HG02642 (cell line): ENCODE data around the gene CCDC81.

Source experiments
- ATAC-seq: cut with Tn5 transposase; IDR thresholded peaks from one replicate; pipeline ENCODE4 v1.9.1; 2021; ENCODE audit warnings: mild to moderate bottlenecking; ENCODE audit not compliant: unreplicated experiment, poor library complexity

CCDC81 gene

GRCh38 chr11:86460461-86461385, 86.0 kb downstream of the CCDC81 start:
- no peak for ATAC-seq

- ATAC-seq = no peak
Measured at GRCh38 chr11:86461892-86462291, 87.2 kb downstream of the CCDC81 start.

- ATAC-seq = no peak
Measured at GRCh38 chr11:86463120-86463519, 88.4 kb downstream of the CCDC81 start.

- ATAC-seq = no peak
Measured at GRCh38 chr11:86463955-86464354, 89.3 kb downstream of the CCDC81 start.

- no peak for ATAC-seq
Measured at GRCh38 chr11:86464509-86465221, 90.0 kb downstream of the CCDC81 start.

- ATAC-seq = no peak
Measured at GRCh38 chr11:86468169-86468568, 93.5 kb downstream of the CCDC81 start.

GRCh38 chr11:86469491-86470388, 95.1 kb downstream of the CCDC81 start:
- ATAC-seq = no peak
